IMR-90 (cell line): ENCODE data around the gene PPP2R1B. TPM values are rescaled to one million over a fixed set of nuclear protein-coding genes. Genes with fewer than 3 reads are reported as not detected.

Experiments
- ATAC-seq: fragments of 200-7000 bp; cut with Tn5 transposase; 2 replicates; pipeline ENCODE4 v1.9.1; 2020; ENCODE audit warnings: low read depth, mild to moderate bottlenecking, moderate library complexity
- BruUV-seq: library from RNA; stranded (reverse); fragments of 400-500 nt; replicated peaks from 2 replicates; lab custom pipeline; 2021; lab: Mats Ljungman, UMichigan
- CTCF ChIA-PET: fragments of 300-600 bp; formaldehyde crosslinking; extraction: SDS; loops from one replicate; lab custom pipeline; 2021; ENCODE audit warnings: antibody characterized with exemption; lab: Yijun Ruan, JAX
- POLR2A ChIA-PET: fragments of 300-600 bp; sonication (Branson Sonifier 250); formaldehyde crosslinking; loops from one replicate; lab custom pipeline; 2022; ENCODE audit warnings: antibody characterized with exemption; ENCODE audit not compliant: unreplicated experiment; lab: Charles Lee
- DNase-seq: peaks from one replicate; pipeline ENCODE4 v3.0.0; 2013
- H2AFZ ChIP-seq: replicated peaks from 2 replicates; pipeline ENCODE3; 2013; ENCODE audit warnings: low read length, mild to moderate bottlenecking; ENCODE audit not compliant: poor library complexity
- H2AK5ac ChIP-seq: 2 replicates; pipeline ENCODE4 v1.6.1; 2013; ENCODE audit warnings: low read depth, low read length, inconsistent platforms
- H2AK9ac ChIP-seq: replicated peaks from 2 replicates; pipeline ENCODE3; 2013; ENCODE audit warnings: mild to moderate bottlenecking, low read depth, low read length, moderate library complexity; ENCODE audit not compliant: poor library complexity
- H2BK120ac ChIP-seq: 2 replicates; pipeline ENCODE4 v1.6.1; 2013; ENCODE audit warnings: low read depth, low read length, inconsistent platforms
- H2BK15ac ChIP-seq: 3 replicates; pipeline ENCODE4 v1.6.1; 2013; ENCODE audit warnings: low read depth, low read length, inconsistent platforms
- H2BK20ac ChIP-seq: 2 replicates; pipeline ENCODE4 v1.6.1; 2013; ENCODE audit warnings: low read depth, mild to moderate bottlenecking, inconsistent platforms, low read length, moderate library complexity
- H2BK5ac ChIP-seq: 2 replicates; pipeline ENCODE4 v1.6.1; 2013; ENCODE audit warnings: mild to moderate bottlenecking, low read depth, low read length, inconsistent platforms; ENCODE audit not compliant: poor library complexity, severe bottlenecking
- H3K14ac ChIP-seq: replicated peaks from 2 replicates; pipeline ENCODE4 v1.6.1; 2013; ENCODE audit warnings: low read depth, low read length, inconsistent platforms
- H3K18ac ChIP-seq: 2 replicates; pipeline ENCODE4 v1.6.1; 2013; ENCODE audit warnings: low read depth, low read length, control low read depth
- H3K23ac ChIP-seq: 2 replicates; pipeline ENCODE4 v1.6.1; 2013; ENCODE audit warnings: low read depth, low read length, inconsistent platforms
- H3K27ac ChIP-seq: 2 replicates; pipeline ENCODE4 v1.5.1; 2013; ENCODE audit warnings: mild to moderate bottlenecking, control low read depth, low read length; ENCODE audit not compliant: insufficient read depth
- H3K27me3 ChIP-seq: 2 replicates; pipeline ENCODE4 v1.6.1; 2013; ENCODE audit warnings: low read length; ENCODE audit not compliant: control insufficient read depth, insufficient read depth
- H3K36me3 ChIP-seq: 2 replicates; pipeline ENCODE4 v1.6.1; 2013; ENCODE audit warnings: low read length, mixed read lengths; ENCODE audit not compliant: control insufficient read depth, insufficient read depth
- H3K4ac ChIP-seq: 2 replicates; pipeline ENCODE4 v1.6.1; 2013; ENCODE audit warnings: low read depth, low read length, inconsistent platforms
- H3K4me1 ChIP-seq: 2 replicates; pipeline ENCODE4 v1.6.1; 2013; ENCODE audit warnings: low read length, mixed read lengths; ENCODE audit not compliant: control insufficient read depth, insufficient read depth
- H3K4me2 ChIP-seq: 2 replicates; pipeline ENCODE4 v1.6.1; 2013; ENCODE audit warnings: low read depth, mild to moderate bottlenecking, control low read depth, low read length, moderate library complexity
- H3K4me3 ChIP-seq: 2 replicates; pipeline ENCODE4 v1.5.1; 2013; ENCODE audit warnings: low read depth, mild to moderate bottlenecking, control low read depth, low read length, moderate library complexity; ENCODE audit not compliant: insufficient read depth
- H3K56ac ChIP-seq: 2 replicates; pipeline ENCODE4 v1.6.1; 2013; ENCODE audit warnings: low read length, inconsistent platforms; ENCODE audit not compliant: insufficient read depth; ENCODE audit errors: extremely low read depth
- H3K79me1 ChIP-seq, 2 experiments: 2 replicates each; pipeline ENCODE4 v1.6.1; 2013; ENCODE audit warnings: low read length in 2 of 2, inconsistent platforms in 1 of 2, low read depth in 1 of 2
- H3K9ac ChIP-seq: 2 replicates; pipeline ENCODE4 v1.6.1; 2013; ENCODE audit warnings: low read depth, low read length, control low read depth
- H3K9me1 ChIP-seq: 2 replicates; pipeline ENCODE4 v1.6.1; 2013; ENCODE audit warnings: low read length, inconsistent platforms; ENCODE audit not compliant: insufficient read depth
- H3K9me3 ChIP-seq: 2 replicates; pipeline ENCODE4 v1.6.1; 2013; ENCODE audit warnings: low read length; ENCODE audit not compliant: control insufficient read depth, insufficient read depth
- H4K20me1 ChIP-seq: 2 replicates; pipeline ENCODE4 v1.6.1; 2013; ENCODE audit warnings: low read length, inconsistent platforms; ENCODE audit not compliant: insufficient read depth
- H4K5ac ChIP-seq: 2 replicates; pipeline ENCODE4 v1.6.1; 2013; ENCODE audit warnings: mild to moderate bottlenecking, low read depth, low read length, control low read depth
- H4K8ac ChIP-seq, 2 experiments: 2 replicates each; pipeline ENCODE4 v1.6.1; 2013; ENCODE audit warnings: low read depth in 2 of 2, low read length in 2 of 2, control low read depth in 1 of 2, inconsistent platforms in 1 of 2
- H4K91ac ChIP-seq: 2 replicates; pipeline ENCODE4 v1.6.1; 2013; ENCODE audit warnings: low read depth, low read length, inconsistent platforms; ENCODE audit not compliant: insufficient read depth
- CEBPB ChIP-seq: IDR thresholded peaks from 2 replicates; pipeline ENCODE4 v1.6.1; 2012; ENCODE audit warnings: low read depth, low read length, improper control_type of control experiment
- CHD1 ChIP-seq: IDR thresholded peaks from 2 replicates; pipeline ENCODE4 v1.6.1; 2012; ENCODE audit warnings: low read depth, low read length, improper control_type of control experiment
- FOS ChIP-seq: fragments of 150-350 bp; IDR thresholded peaks from 2 replicates; pipeline ENCODE4 v1.6.1; 2016; ENCODE audit warnings: low read depth, low read length
- MAFK ChIP-seq: IDR thresholded peaks from 2 replicates; pipeline ENCODE4 v1.6.1; 2012; ENCODE audit warnings: low read depth, low read length, improper control_type of control experiment
- MXI1 ChIP-seq: IDR thresholded peaks from 2 replicates; pipeline ENCODE4 v1.6.1; 2012; ENCODE audit warnings: low read depth, mild to moderate bottlenecking, low read length, moderate library complexity, borderline replicate concordance
- NFE2L2 ChIP-seq: fragments of 150-350 bp; IDR thresholded peaks from 2 replicates; pipeline ENCODE4 v1.6.1; 2016; ENCODE audit warnings: low read depth, mild to moderate bottlenecking, low read length
- POLR2A ChIP-seq: IDR thresholded peaks from 2 replicates; pipeline ENCODE4 v1.6.1; 2012; ENCODE audit warnings: mild to moderate bottlenecking, low read depth, low read length
- RCOR1 ChIP-seq: IDR thresholded peaks from 2 replicates; pipeline ENCODE4 v1.6.1; 2012; ENCODE audit warnings: mild to moderate bottlenecking, low read length, improper control_type of control experiment; ENCODE audit not compliant: insufficient replicate concordance
- RFX5 ChIP-seq: IDR thresholded peaks from 2 replicates; pipeline ENCODE4 v1.8.0; 2012; ENCODE audit warnings: low read depth, mild to moderate bottlenecking, low read length, moderate library complexity
- SMC3 ChIP-seq: fragments of 150-350 bp; IDR thresholded peaks from 2 replicates; pipeline ENCODE4 v1.6.1; 2016; ENCODE audit warnings: low read depth, mild to moderate bottlenecking, antibody characterized with exemption, low read length, moderate library complexity
- WGBS, 2 experiments: methylation state at CpG; one replicate each; pipeline versions ENCODE4 v1.1.5 to v1.1.7; 2013; ENCODE audit warnings: missing lambda C conversion rate in 2 of 2; ENCODE audit not compliant: insufficient read length in 1 of 2; ENCODE audit errors: extremely low coverage in 2 of 2; 5-methylcytosine and 5-hydroxymethylcytosine counted together
- dilution Hi-C: fragments of 300-500 bp; cut with HindIII; formaldehyde crosslinking; loops from one replicate; pipeline ENCODE4 v1.14.3; 2018; ENCODE audit warnings: low sequenced_read_pairs; ENCODE audit not compliant: unreplicated experiment
- in situ Hi-C: fragments of 300-500 bp; cut with MboI; formaldehyde crosslinking; loops from 3 replicates; pipeline ENCODE4 v1.14.3; 2019; ENCODE audit warnings: low sequenced_read_pairs, inconsistent platforms, mixed read lengths
- intact Hi-C: fragments of 100-400 bp; cut with micrococcal nuclease; formaldehyde crosslinking; loops from 2 replicates; pipeline ENCODE4 v1.10.0; 2022
- polyA plus RNA-seq, 3 experiments: library from polyadenylated mRNA; depleted of rRNA; stranded (reverse); fragments of >200 nt; gene quantifications; 2 replicates each; pipeline ENCODE4 v1.2.3, GENCODE V29; 2012; ENCODE audit warnings: low replicate concordance in 1 of 3
- total RNA-seq: library from RNA; depleted of rRNA; stranded (reverse); fragments of >200 nt; gene quantifications from 2 replicates; pipeline ENCODE4 v1.2.3, GENCODE V29; 2012
- TF ChIP-seq, protein P1 (sequence below): fragments of 150-350 bp; IDR thresholded peaks from 2 replicates; pipeline ENCODE4 v1.6.1; 2017; ENCODE audit warnings: mild to moderate bottlenecking, antibody characterized with exemption, low read length, low read depth
- TF ChIP-seq, protein P2 (sequence below): fragments of 150-350 bp; IDR thresholded peaks from 2 replicates; pipeline ENCODE4 v1.6.1; 2016; ENCODE audit warnings: low read depth, mild to moderate bottlenecking, low read length, moderate library complexity, borderline replicate concordance
- TF ChIP-seq, protein P3 (sequence below): conservative IDR thresholded peaks from 2 replicates; pipeline ENCODE4 v1.5.1; 2012; ENCODE audit warnings: mild to moderate bottlenecking, low read depth, low read length, improper control_type of control experiment

The PPP2R1B gene
- total and polyA plus RNA-seq, 2 of the 4 experiments (the other 2 are of a cell fraction), result 23.0 to 62.9 TPM

DNA sequence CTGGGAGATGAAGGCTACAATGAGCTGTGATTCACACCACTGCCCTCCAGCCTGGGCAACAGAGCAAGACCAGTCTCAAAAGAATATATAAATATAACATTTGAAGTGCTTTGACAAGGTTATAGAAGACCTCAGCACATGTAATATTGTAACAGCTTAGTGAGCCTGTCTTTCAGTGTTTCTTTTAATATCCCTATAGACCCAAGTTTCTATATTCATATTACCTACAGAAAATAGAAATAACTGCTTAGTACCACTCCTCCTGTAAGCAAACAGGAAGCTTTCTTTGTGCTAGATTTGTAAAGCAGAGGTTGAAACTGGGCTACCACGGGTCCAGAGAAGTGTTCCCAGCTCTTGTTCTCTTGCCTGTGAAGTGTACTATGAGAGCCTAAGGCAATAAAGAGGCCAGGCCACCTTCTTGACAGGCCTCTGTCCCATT, 68.2 kb downstream of the PPP2R1B start (continued):
- no peak for TF ChIP-seq MAFK

DNA sequence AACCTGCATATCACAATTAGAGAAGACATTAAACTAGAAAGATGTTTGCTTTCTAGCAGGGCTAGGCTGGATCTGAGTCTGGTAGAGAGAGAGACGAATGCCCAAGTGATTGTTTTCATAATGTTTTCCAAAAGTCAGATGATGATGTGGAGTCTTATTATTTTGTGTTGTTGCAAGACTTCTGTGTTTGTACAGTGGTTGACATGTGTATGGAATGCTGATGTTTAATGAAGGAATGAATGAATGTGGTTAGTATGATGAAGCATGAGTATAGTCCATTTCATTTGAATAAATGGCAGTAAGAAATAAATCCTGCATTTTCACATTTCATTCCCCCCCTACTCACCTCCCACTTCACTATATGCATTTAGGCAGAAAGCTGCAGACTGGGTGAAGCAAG, 69.6 kb downstream of the PPP2R1B start:
- DNase-seq (peak; percentile 80), ATAC-seq (peak; percentile 30)
- Histone ChIP-seq H3K79me1 (peaks cover 25 to 45% of the 10 kb centered on the region in 2 experiments), H3K4me2 (peak overlapping the region; percentile 41; the same call in 1 of the 2 replicates), H2BK120ac (peak overlapping the region; percentile 41; the same call in 1 of the 2 replicates), H3K56ac (peak overlapping the region; percentile 13; the same call in 1 of the 2 replicates), H3K9me3 (no peaks in the 10 kb centered on the region), H2AK9ac (no peak overlapping the region), H4K20me1 (no peaks in the 10 kb centered on the region), H2AFZ (no peak overlapping the region), H2BK20ac (no peak overlapping the region), H2BK5ac (peak overlapping the region; percentile 81), H4K5ac (no peak overlapping the region), H2BK15ac (no peak overlapping the region), H3K23ac (peak overlapping the region; percentile 25; the same call in 1 of the 2 replicates), H2AK5ac (no peak overlapping the region), H3K4me1 (peaks cover 17% of the 10 kb centered on the region), H3K27ac (peak overlapping the region; percentile 40; the same call in 1 of the 2 replicates), H3K9ac (no peak overlapping the region), H3K18ac (peak overlapping the region; percentile 59; the same call in 1 of the 2 replicates), H3K4ac (peak overlapping the region; percentile 14; the same call in 1 of the 2 replicates), H4K91ac (no peak overlapping the region), H3K4me3 (no peak overlapping the region), H3K14ac (0 out of 2 replicates have a peak overlapping the region, but pooled peaks have one; percentile 56), H4K8ac (peak overlapping the region in 1 of 2 experiments; percentile 16; a peak in 1 of 4 replicates), H3K9me1 (peaks cover 14% of the 10 kb centered on the region), H3K27me3 (no peaks in the 10 kb centered on the region), H3K36me3 (no peaks in the 10 kb centered on the region)
- BruUV-seq, result no TSS peak
- ChIA-PET POLR2A (no interaction called here), CTCF (interaction anchor here (0.9 kb wide), 1 partner anchor 90 kb away, joined by 3 read pairs; no protein-coding TSS in a partner anchor)
- 0% methylated on average over 1 of the region's 1 CpG; no CpG with 5 or more reads in 1 of the 2 experiments for WGBS, 2 experiments
- intact Hi-C loops, result loop anchor here (5.0 to 10.0 kb wide), 2 partner anchors 81 to 92 kb away; partner anchors contain the start of gene SIK2
- in situ Hi-C loops, result no loop called here
- dilution Hi-C loops, result no loop called here
- TF ChIP-seq MXI1 (no peak), FOS (no peak), CEBPB (peak; percentile 83), CHD1 (no peak), NFE2L2 (no peak), RFX5 (no peak), SMC3 (no peak), RCOR1 (no peak), MAFK (no peak), POLR2A (peak; percentile 28; the same call in 1 of the 2 replicates)
- TF ChIP-seq, protein P1, sequence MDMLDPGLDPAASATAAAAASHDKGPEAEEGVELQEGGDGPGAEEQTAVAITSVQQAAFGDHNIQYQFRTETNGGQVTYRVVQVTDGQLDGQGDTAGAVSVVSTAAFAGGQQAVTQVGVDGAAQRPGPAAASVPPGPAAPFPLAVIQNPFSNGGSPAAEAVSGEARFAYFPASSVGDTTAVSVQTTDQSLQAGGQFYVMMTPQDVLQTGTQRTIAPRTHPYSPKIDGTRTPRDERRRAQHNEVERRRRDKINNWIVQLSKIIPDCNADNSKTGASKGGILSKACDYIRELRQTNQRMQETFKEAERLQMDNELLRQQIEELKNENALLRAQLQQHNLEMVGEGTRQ, result no peak
- TF ChIP-seq, protein P2, sequence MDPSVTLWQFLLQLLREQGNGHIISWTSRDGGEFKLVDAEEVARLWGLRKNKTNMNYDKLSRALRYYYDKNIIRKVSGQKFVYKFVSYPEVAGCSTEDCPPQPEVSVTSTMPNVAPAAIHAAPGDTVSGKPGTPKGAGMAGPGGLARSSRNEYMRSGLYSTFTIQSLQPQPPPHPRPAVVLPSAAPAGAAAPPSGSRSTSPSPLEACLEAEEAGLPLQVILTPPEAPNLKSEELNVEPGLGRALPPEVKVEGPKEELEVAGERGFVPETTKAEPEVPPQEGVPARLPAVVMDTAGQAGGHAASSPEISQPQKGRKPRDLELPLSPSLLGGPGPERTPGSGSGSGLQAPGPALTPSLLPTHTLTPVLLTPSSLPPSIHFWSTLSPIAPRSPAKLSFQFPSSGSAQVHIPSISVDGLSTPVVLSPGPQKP, result no peak
- TF ChIP-seq, protein P3, sequence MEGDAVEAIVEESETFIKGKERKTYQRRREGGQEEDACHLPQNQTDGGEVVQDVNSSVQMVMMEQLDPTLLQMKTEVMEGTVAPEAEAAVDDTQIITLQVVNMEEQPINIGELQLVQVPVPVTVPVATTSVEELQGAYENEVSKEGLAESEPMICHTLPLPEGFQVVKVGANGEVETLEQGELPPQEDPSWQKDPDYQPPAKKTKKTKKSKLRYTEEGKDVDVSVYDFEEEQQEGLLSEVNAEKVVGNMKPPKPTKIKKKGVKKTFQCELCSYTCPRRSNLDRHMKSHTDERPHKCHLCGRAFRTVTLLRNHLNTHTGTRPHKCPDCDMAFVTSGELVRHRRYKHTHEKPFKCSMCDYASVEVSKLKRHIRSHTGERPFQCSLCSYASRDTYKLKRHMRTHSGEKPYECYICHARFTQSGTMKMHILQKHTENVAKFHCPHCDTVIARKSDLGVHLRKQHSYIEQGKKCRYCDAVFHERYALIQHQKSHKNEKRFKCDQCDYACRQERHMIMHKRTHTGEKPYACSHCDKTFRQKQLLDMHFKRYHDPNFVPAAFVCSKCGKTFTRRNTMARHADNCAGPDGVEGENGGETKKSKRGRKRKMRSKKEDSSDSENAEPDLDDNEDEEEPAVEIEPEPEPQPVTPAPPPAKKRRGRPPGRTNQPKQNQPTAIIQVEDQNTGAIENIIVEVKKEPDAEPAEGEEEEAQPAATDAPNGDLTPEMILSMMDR, result no peak
